Measurements from ENCODE around the gene SLC25A34.

The SLC25A34 gene

GRCh38 chr1:15744122-15744679, 8.1 kb downstream of the SLC25A34 start:
- TF ChIP-seq CTCF (IDR thresholded peaks at IDR 0.05; ENCODE audit: low read depth, low read length, poor library complexity, severe bottlenecking) (no peak), EZH2phosphoT487 (IDR thresholded peaks at IDR 0.05; ENCODE audit: borderline replicate concordance, low read length) (no peak)
- Histone ChIP-seq H3K4me2 (ENCODE audit: low read length) (no peak overlapping the region), H3K9me3 (ENCODE audit: control insufficient read depth, insufficient read depth, low read length) (no peaks in the 10 kb centered on the region), H3K4me1 (ENCODE audit: control insufficient read depth, low read length) (no peaks in the 10 kb centered on the region), H3K36me3 (ENCODE audit: control insufficient read depth, low read length) (no peaks in the 10 kb centered on the region), H3K27me3 (ENCODE audit: control insufficient read depth, low read length) (no peaks in the 10 kb centered on the region), H3K79me2 (ENCODE audit: control insufficient read depth, low read length) (no peaks in the 10 kb centered on the region), H3K27ac (ENCODE audit: low read depth, low read length) (no peak overlapping the region), H3K4me3 (ENCODE audit: low read length) (no peak overlapping the region), H4K20me1 (ENCODE audit: control insufficient read depth, insufficient read depth, low read depth, low read length) (no peaks in the 10 kb centered on the region), H3F3A (ENCODE audit: control insufficient read depth, insufficient read depth) (no peaks in the 10 kb centered on the region), H3K9me2 (replicated peaks; ENCODE audit: control insufficient read depth, low read length) (no peaks in the 10 kb centered on the region)

GRCh38 chr1:15747378-15747777, 11.3 kb downstream of the SLC25A34 start:
- Histone ChIP-seq H3K4me3 (ENCODE audit: low read length) (no peak overlapping the region), H3K27me3 (ENCODE audit: control insufficient read depth, low read length) (no peaks in the 10 kb centered on the region), H3K36me3 (ENCODE audit: control insufficient read depth, low read length) (no peaks in the 10 kb centered on the region), H3F3A (ENCODE audit: control insufficient read depth, insufficient read depth) (no peaks in the 10 kb centered on the region), H3K4me2 (ENCODE audit: low read length) (no peak overlapping the region), H3K9me2 (replicated peaks; ENCODE audit: control insufficient read depth, low read length) (no peaks in the 10 kb centered on the region), H3K4me1 (ENCODE audit: control insufficient read depth, low read length) (no peaks in the 10 kb centered on the region), H3K27ac (ENCODE audit: low read depth, low read length) (no peak overlapping the region), H3K79me2 (ENCODE audit: control insufficient read depth, low read length) (no peaks in the 10 kb centered on the region), H3K9me3 (ENCODE audit: control insufficient read depth, insufficient read depth, low read length) (no peaks in the 10 kb centered on the region), H4K20me1 (ENCODE audit: control insufficient read depth, insufficient read depth, low read depth, low read length) (no peaks in the 10 kb centered on the region)
- TF ChIP-seq CTCF (IDR thresholded peaks at IDR 0.05; ENCODE audit: low read depth, low read length, poor library complexity, severe bottlenecking) (no peak), EZH2phosphoT487 (IDR thresholded peaks at IDR 0.05; ENCODE audit: borderline replicate concordance, low read length) (no peak)

GRCh38 chr1:15748264-15748663, 12.2 kb downstream of the SLC25A34 start:
- no peak overlapping the region for H3K27ac ChIP-seq (ENCODE audit: low read depth, low read length)
- no peak for TF ChIP-seq EZH2phosphoT487 (IDR thresholded peaks at IDR 0.05; ENCODE audit: borderline replicate concordance, low read length)
- TF ChIP-seq CTCF (IDR thresholded peaks at IDR 0.05; ENCODE audit: low read depth, low read length, poor library complexity, severe bottlenecking): no peak
- H3K9me2 ChIP-seq (replicated peaks; ENCODE audit: control insufficient read depth, low read length): no peaks in the 10 kb centered on the region
- H4K20me1 ChIP-seq (ENCODE audit: control insufficient read depth, insufficient read depth, low read depth, low read length): no peaks in the 10 kb centered on the region
- H3K79me2 ChIP-seq (ENCODE audit: control insufficient read depth, low read length): no peaks in the 10 kb centered on the region
- no peak overlapping the region for H3K4me2 ChIP-seq (ENCODE audit: low read length)
- H3K4me1 ChIP-seq (ENCODE audit: control insufficient read depth, low read length): no peaks in the 10 kb centered on the region
- no peaks in the 10 kb centered on the region for H3K9me3 ChIP-seq (ENCODE audit: control insufficient read depth, insufficient read depth, low read length)
- no peak overlapping the region for H3K4me3 ChIP-seq (ENCODE audit: low read length)
- H3K27me3 ChIP-seq (ENCODE audit: control insufficient read depth, low read length): no peaks in the 10 kb centered on the region
- no peaks in the 10 kb centered on the region for H3K36me3 ChIP-seq (ENCODE audit: control insufficient read depth, low read length)
- no peaks in the 10 kb centered on the region for H3F3A ChIP-seq (ENCODE audit: control insufficient read depth, insufficient read depth)

Measured in DOHH2 (cell line).